HG02884 (cell line): Measurements from ENCODE around the gene ZNF891.

Experiments used
- ATAC-seq: cut with Tn5 transposase; IDR thresholded peaks from one replicate; pipeline ENCODE4 v1.9.1; 2021; ENCODE audit warnings: mild to moderate bottlenecking, moderate library complexity; ENCODE audit not compliant: unreplicated experiment

Gene ZNF891

GRCh38 chr12:133130038-133130807 is at the start of gene ZNF891, which contains the start of gene ZNF10:
TSS of gene ZNF891 (minus strand) at chr12:133130274. CDS start at chr12:133121918, 8,356 bp downstream.
TSS of gene ZNF10 (plus strand) at chr12:133130627. CDS start at chr12:133144493, 13,866 bp downstream.
- peak; percentile 89 for ATAC-seq

- ATAC-seq: no peak
Observed at GRCh38 chr12:133174901-133175300, 44.8 kb upstream of the ZNF891 start.

- no peak for ATAC-seq
Observed at GRCh38 chr12:133172491-133172890, 42.4 kb upstream of the ZNF891 start.

GRCh38 chr12:133165776-133166175 is 35.7 kb upstream of the ZNF891 start:
- no peak for ATAC-seq

GRCh38 chr12:133156125-133156690 is 26.1 kb upstream of the ZNF891 start:
- ATAC-seq: no peak

GRCh38 chr12:133145981-133146380 is 15.9 kb upstream of the ZNF891 start:
- no peak for ATAC-seq

GRCh38 chr12:133135747-133136146 is 5.7 kb upstream of the ZNF891 start:
- ATAC-seq: no peak

GRCh38 chr12:133130808-133131128 is 694 bp upstream of the ZNF891 start:
- ATAC-seq: peak; percentile 8

GRCh38 chr12:133129368-133130037 is 571 bp downstream of the ZNF891 start:
- ATAC-seq: no peak

GRCh38 chr12:133124674-133125073 is 5.4 kb downstream of the ZNF891 start:
- no peak for ATAC-seq

GRCh38 chr12:133120385-133121191 is 9.5 kb downstream of the ZNF891 start:
- no peak for ATAC-seq

GRCh38 chr12:133108150-133108549 is 21.9 kb downstream of the ZNF891 start:
- ATAC-seq: no peak

GRCh38 chr12:133107121-133107520 is 23.0 kb downstream of the ZNF891 start:
- no peak for ATAC-seq

GRCh38 chr12:133106253-133106652 is 23.8 kb downstream of the ZNF891 start:
- ATAC-seq: no peak

- ATAC-seq: no peak
Observed at GRCh38 chr12:133105620-133106019, 24.5 kb downstream of the ZNF891 start.

GRCh38 chr12:133083345-133083744 is 46.7 kb downstream of the ZNF891 start:
- ATAC-seq: no peak

GRCh38 chr12:133081159-133081780 is 48.8 kb downstream of the ZNF891 start:
- ATAC-seq: no peak

- peak; percentile 66 for ATAC-seq
Observed at GRCh38 chr12:133080368-133081158, 49.5 kb downstream of the ZNF891 start, which contains the start of gene ZNF140. TSS of gene ZNF140 (plus strand) at chr12:133080923. CDS start at chr12:133081321, 398 bp downstream.

GRCh38 chr12:133080026-133080367 is 50.1 kb downstream of the ZNF891 start:
- peak; percentile 73 for ATAC-seq

- no peak for ATAC-seq
Observed at GRCh38 chr12:133073836-133074235, 56.2 kb downstream of the ZNF891 start.
